Smooth muscle cell (in vitro differentiated cells): ENCODE results near the gene OSBP2. TPM values are rescaled to one million over a fixed set of nuclear protein-coding genes. Genes with fewer than 3 reads are reported as not detected.

Experiments used
- DNase-seq: peaks from one replicate; lab custom pipeline; 2025; ENCODE audit not compliant: unreplicated experiment; lab: John Stamatoyannopoulos, UW
- H2AFZ ChIP-seq: fragments of 200-600 bp; sonication (generic); 2 replicates; pipeline ENCODE4 v1.6.0; 2016; ENCODE audit warnings: antibody characterized with exemption, low read depth, mild to moderate bottlenecking
- H3F3A ChIP-seq: fragments of 200-600 bp; sonication (generic); 2 replicates; pipeline ENCODE4 v1.6.0; 2017; ENCODE audit warnings: antibody characterized with exemption, low read depth
- H3K27ac ChIP-seq: fragments of 200-600 bp; sonication (generic); 2 replicates; pipeline ENCODE4 v1.5.1; 2016; ENCODE audit warnings: low read depth, mild to moderate bottlenecking
- H3K27me3 ChIP-seq: fragments of 200-600 bp; sonication (generic); 2 replicates; pipeline ENCODE4 v1.6.1; 2016; ENCODE audit warnings: low read depth, mild to moderate bottlenecking
- H3K36me3 ChIP-seq: fragments of 200-600 bp; sonication (generic); 2 replicates; pipeline ENCODE4 v1.5.1; 2016; ENCODE audit warnings: low read depth
- H3K4me1 ChIP-seq: fragments of 200-600 bp; sonication (generic); 2 replicates; pipeline ENCODE4 v1.5.1; 2016; ENCODE audit warnings: low read depth
- H3K4me2 ChIP-seq: fragments of 200-600 bp; sonication (generic); 2 replicates; pipeline ENCODE4 v1.6.0; 2016; ENCODE audit warnings: mild to moderate bottlenecking
- H3K4me3 ChIP-seq: fragments of 200-600 bp; sonication (generic); 2 replicates; pipeline ENCODE4 v1.5.1; 2016; ENCODE audit warnings: mild to moderate bottlenecking
- H3K79me2 ChIP-seq: fragments of 200-600 bp; sonication (generic); 2 replicates; pipeline ENCODE4 v1.6.0; 2016; ENCODE audit warnings: low read depth, mild to moderate bottlenecking
- H3K9ac ChIP-seq: fragments of 200-600 bp; sonication (generic); 2 replicates; pipeline ENCODE4 v1.6.0; 2016; ENCODE audit warnings: low read depth
- H3K9me3 ChIP-seq: fragments of 200-600 bp; sonication (generic); replicated peaks from 2 replicates; pipeline ENCODE4 v1.5.1; 2016; ENCODE audit warnings: low read depth
- H4K20me1 ChIP-seq: fragments of 200-600 bp; sonication (generic); 2 replicates; pipeline ENCODE4 v1.6.0; 2016; ENCODE audit warnings: low read depth
- CTCF ChIP-seq: fragments of 200-600 bp; sonication (generic); IDR thresholded peaks from 2 replicates; pipeline ENCODE4 v1.5.1; 2017; ENCODE audit warnings: borderline replicate concordance, mild to moderate bottlenecking, antibody characterized with exemption; ENCODE audit not compliant: insufficient read depth, poor library complexity, severe bottlenecking
- WGBS: methylation state at CpG from one replicate; pipeline ENCODE4 v1.1.7; 2016; ENCODE audit warnings: low lambda C conversion rate; 5-methylcytosine and 5-hydroxymethylcytosine counted together
- polyA plus RNA-seq: library from polyadenylated mRNA; unstranded; fragments of >200 nt; fragmentation: Nextera tagmentation; extraction: Ambion mirVana; gene quantifications from 2 replicates; pipeline ENCODE4 v1.2.1, GENCODE V29; 2016
- total RNA-seq: library from RNA; depleted of rRNA; stranded (reverse); fragments of >200 nt; gene quantifications from 2 replicates; pipeline ENCODE4 v1.2.3, GENCODE V29; 2014

The OSBP2 gene
- total and polyA plus RNA-seq, 2 experiments from 2014 or later = 4.6 to 4.9 TPM

GRCh38 chr22:30892731-30893221, 198.1 kb downstream of the OSBP2 start:
- no peak for DNase-seq
- no peaks in the 10 kb centered on the region for H3K9me3 ChIP-seq
- H3K79me2 ChIP-seq = no peaks in the 10 kb centered on the region
- TF ChIP-seq CTCF = no peak
- WGBS = 97% methylated on average over 5 of the region's 5 CpGs
- H3F3A ChIP-seq = no peaks in the 10 kb centered on the region
- H3K36me3 ChIP-seq = no peaks in the 10 kb centered on the region
- no peak overlapping the region for H3K4me2 ChIP-seq
- no peaks in the 10 kb centered on the region for H3K4me1 ChIP-seq
- no peak overlapping the region for H2AFZ ChIP-seq
- no peaks in the 10 kb centered on the region for H3K27me3 ChIP-seq
- no peaks in the 10 kb centered on the region for H4K20me1 ChIP-seq
- no peak overlapping the region for H3K9ac ChIP-seq
- H3K27ac ChIP-seq = no peak overlapping the region
- H3K4me3 ChIP-seq = no peak overlapping the region

- TF ChIP-seq CTCF = no peak
- no peaks in the 10 kb centered on the region for H3F3A ChIP-seq
- no peak overlapping the region for H3K27ac ChIP-seq
- H3K79me2 ChIP-seq = no peaks in the 10 kb centered on the region
- WGBS = 96% methylated on average over 23 of the region's 23 CpGs
- H3K4me1 ChIP-seq = no peaks in the 10 kb centered on the region
- peaks cover 3% of the 10 kb centered on the region for H3K9me3 ChIP-seq
- H3K36me3 ChIP-seq = no peaks in the 10 kb centered on the region
- no peaks in the 10 kb centered on the region for H4K20me1 ChIP-seq
- no peak overlapping the region for H2AFZ ChIP-seq
- no peak overlapping the region for H3K4me2 ChIP-seq
- no peak overlapping the region for H3K4me3 ChIP-seq
- no peaks in the 10 kb centered on the region for H3K27me3 ChIP-seq
- no peak for DNase-seq
- H3K9ac ChIP-seq = no peak overlapping the region
Observed at GRCh38 chr22:30893434-30894370, 199.0 kb downstream of the OSBP2 start.

GRCh38 chr22:30894371-30894740, 199.7 kb downstream of the OSBP2 start:
- no peak for TF ChIP-seq CTCF
- H3F3A ChIP-seq = no peaks in the 10 kb centered on the region
- WGBS = 57% methylated on average over 3 of the region's 3 CpGs
- no peaks in the 10 kb centered on the region for H4K20me1 ChIP-seq
- no peaks in the 10 kb centered on the region for H3K27me3 ChIP-seq
- no peaks in the 10 kb centered on the region for H3K79me2 ChIP-seq
- no peak overlapping the region for H3K27ac ChIP-seq
- H3K9ac ChIP-seq = no peak overlapping the region
- H3K9me3 ChIP-seq = peaks cover 8% of the 10 kb centered on the region
- no peaks in the 10 kb centered on the region for H3K36me3 ChIP-seq
- no peaks in the 10 kb centered on the region for H3K4me1 ChIP-seq
- no peak overlapping the region for H3K4me3 ChIP-seq
- no peak for DNase-seq
- no peak overlapping the region for H3K4me2 ChIP-seq
- H2AFZ ChIP-seq = no peak overlapping the region
